Measurements from ENCODE around the gene LDAF1.
"Not testable (repeated sequence)": the region's sequence is repeated elsewhere in the genome, so short reads cannot be mapped to it uniquely, and the experiment has no call there.

LDAF1 gene

DNA sequence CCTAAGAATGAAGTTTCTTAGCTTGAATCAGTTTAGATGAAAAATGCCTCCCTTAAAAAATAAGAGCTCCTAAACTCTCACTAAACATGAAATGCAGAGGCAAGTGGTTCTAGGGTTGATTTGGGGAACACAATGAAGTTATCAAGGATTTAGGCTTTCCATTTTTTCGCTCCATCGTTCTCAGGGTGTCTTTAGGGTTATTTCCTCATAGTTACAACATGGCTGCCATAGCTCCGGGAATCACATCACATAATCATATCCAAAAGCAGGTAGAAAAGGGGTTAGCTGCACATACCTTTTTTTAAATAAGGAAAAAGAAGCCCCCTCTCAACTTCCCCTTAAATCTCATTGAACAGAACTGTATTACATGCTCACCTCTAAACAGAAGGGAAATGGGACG, 31.5 kb downstream of the LDAF1 start:
- DNase-seq (ENCODE audit: low read depth), result no peak
- H3K4me3 ChIP-seq (ENCODE audit: low read depth, low read length), result no peak overlapping the region

DNA sequence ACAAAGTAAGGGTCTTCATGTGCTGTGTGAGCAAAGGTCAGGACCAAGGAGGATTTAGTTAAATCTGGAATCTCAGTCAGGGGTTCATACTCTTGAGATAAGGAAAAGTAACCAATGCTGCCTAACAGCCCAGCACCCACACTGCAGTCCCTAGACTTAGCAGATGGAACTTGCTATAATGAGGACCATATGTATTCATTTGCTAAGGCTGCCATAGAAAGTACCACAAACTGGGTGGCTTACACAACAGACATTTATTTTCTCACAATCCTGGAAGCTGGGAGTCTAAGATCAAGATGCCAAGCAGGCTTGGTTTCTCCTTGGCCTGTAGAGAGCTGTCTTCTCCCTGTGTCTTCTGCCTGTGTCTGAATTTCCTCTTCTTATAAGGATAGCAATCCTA, 32.1 kb downstream of the LDAF1 start:
- DNase-seq (ENCODE audit: low read depth), result no peak
- no peak overlapping the region for H3K4me3 ChIP-seq (ENCODE audit: low read depth, low read length)

DNA sequence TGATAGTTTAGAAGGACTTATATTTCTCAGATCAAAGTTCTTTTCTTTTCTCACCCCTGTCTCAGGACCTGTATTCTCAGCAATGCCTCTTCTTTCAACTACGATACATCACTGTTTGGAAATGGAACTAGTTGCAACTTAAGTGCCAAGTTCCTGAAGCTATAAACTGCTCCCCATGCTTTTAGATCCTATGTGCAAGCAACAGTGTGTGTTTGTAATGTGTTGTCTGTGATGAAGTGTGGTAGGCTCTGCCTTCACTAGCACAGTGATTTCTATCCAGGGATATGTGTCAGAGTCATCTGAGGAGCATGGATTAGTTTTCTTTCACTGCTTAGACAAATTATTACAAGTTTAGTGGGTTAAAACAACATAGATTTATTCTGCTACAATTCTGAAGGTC, 34.5 kb downstream of the LDAF1 start:
- no peak for DNase-seq (ENCODE audit: low read depth)
- no peak overlapping the region for H3K4me3 ChIP-seq (ENCODE audit: low read depth, low read length)

DNA sequence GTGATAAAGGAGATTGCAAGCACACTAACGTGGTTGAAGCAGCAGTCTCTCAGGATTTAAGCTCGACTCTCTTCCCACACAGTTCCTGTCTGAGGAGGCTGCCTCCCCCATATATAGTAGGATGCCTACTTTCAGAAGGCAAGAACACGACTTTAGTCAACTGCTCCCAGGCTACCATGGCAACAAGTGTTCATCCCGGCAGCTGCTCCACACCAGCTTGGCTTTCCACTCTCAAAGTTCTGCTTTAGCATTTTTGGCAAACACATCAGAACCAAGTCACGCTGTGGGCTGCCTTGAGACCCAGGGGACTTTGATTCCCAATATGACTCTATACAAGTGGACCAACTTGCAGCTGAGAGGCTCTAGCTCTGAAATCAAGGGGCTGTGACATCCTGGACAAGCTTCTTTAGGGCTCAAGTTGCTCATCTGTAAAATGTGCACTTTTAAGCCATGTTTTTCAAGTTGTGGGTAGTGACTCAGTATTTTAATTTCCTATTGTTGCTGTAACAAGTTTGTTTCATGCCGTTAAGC, 36.4 kb downstream of the LDAF1 start:
- DNase-seq (ENCODE audit: low read depth), result no peak
- no peak overlapping the region for H3K4me3 ChIP-seq (ENCODE audit: low read depth, low read length)

DNA sequence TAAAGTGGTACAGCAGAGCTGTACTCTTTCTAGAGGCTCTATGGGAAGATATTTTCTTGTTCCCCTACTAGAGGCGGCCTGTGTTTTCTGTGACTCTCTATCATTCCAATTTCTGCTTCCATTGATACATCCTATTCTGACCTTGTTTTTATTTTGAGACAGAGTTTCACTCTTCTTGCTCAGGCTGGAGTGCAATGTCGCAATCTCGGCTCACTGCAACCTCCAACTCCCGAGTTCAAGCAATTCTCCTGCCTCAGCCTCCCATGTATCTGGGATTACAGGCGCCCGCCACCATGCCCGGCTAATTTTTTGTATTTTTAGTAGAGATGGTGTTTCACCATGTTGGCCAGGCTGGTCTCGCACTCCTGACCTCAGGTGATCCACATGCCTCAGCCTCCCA, 36.9 kb downstream of the LDAF1 start:
- DNase-seq (ENCODE audit: low read depth); H3K4me3 ChIP-seq (ENCODE audit: low read depth, low read length): not testable (repeated sequence)

DNA sequence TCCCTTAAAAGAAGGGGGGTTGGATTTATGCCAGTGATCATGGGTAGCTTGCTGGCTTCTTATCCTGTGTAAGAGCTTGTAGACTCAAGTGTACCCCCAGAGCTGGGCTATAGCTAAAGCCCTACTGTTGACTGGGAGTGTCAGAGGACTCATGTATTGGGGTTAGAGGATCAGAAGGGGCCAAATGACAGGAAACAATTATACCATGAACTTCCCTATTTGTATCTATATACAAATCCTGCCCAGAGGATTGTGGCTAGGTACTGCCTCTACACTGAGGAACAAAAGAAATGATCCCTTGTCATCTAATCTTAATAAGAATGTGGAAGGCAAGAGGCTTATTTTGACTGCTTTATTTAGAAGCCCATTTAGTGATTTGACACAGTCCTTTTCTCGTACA, 38.6 kb downstream of the LDAF1 start:
- H3K4me3 ChIP-seq (ENCODE audit: low read depth, low read length), result no peak overlapping the region
- no peak for DNase-seq (ENCODE audit: low read depth)

DNA sequence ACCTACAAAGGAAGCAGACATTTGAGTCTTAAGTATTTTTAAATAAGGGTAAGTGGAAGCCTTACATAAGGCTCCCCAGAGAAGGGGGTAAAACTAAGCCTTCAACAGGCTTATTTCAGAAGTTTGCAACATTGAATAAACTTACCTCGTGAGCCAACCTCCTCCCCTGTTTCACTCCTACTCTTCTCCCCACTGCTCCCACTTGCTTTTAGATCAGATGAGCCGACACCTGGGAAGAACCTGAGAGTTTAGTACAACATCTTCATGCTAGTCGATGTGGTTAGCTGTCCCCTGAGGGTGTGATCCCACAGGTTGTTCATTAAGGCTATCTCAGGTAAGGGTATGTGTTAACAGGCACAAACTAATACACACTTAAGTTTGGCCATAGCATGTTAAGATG, 39.1 kb downstream of the LDAF1 start:
- DNase-seq (ENCODE audit: low read depth), result no peak
- H3K4me3 ChIP-seq (ENCODE audit: low read depth, low read length), result no peak overlapping the region

DNA sequence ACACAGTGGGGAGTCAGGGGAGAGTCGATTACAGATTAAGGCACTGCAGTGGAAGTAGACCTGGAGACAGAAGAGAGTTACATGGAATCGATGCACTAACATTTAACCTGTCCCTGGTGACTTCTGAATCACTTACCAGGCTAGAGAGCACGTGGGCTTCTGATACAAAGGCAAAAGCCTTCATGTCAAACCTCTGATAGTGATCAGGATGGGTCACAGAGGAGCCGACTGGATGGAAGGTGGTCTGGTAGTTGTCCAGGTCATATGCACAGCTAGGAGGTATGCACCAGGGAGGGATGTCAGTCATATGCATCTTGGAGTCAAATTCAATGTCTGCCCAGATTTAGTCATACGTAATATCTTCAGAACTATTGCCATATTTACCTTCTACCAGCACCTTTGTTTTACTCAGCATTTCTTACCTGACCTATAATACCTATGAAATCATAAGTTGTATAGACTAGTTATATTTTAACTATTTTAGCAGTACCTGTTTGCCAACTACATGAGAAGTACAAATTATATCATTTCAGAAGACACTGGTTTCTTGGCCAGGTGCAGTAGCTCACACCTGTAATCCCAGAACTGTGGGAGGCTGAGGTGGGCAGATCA, 41.2 kb downstream of the LDAF1 start:
- no peak overlapping the region for H3K4me3 ChIP-seq (ENCODE audit: low read depth, low read length)
- no peak for DNase-seq (ENCODE audit: low read depth)

DNA sequence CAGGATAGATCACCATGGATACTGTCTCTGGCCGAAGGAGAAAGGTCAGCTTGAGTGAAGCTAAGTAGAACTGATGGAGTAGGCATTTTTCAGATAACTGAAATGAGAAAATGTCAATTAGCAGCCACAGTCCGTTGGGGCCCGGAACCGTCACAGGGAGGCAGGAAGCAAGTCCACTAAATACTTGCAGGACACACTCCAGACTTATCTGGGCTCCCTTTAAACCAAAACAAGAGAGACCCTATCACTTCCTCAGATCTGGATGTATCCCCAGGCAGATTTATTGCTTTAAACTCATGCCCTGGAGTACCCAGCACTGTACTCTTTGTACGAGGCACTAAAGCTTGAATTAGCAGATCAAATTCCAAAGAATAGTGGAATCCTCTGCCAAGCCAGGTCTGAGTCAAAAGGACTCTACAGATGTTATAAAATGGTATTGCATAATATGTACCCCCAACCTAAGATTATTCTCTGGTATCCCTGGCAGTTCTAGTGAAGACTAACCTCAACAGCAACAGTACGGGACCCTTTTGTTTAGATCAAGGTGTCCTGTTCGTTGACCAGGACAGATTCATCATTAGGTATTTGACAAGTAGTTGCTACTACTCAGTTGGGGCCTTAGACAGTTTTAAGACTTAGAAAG, 44.8 kb downstream of the LDAF1 start:
- DNase-seq (ENCODE audit: low read depth), result no peak

DNA sequence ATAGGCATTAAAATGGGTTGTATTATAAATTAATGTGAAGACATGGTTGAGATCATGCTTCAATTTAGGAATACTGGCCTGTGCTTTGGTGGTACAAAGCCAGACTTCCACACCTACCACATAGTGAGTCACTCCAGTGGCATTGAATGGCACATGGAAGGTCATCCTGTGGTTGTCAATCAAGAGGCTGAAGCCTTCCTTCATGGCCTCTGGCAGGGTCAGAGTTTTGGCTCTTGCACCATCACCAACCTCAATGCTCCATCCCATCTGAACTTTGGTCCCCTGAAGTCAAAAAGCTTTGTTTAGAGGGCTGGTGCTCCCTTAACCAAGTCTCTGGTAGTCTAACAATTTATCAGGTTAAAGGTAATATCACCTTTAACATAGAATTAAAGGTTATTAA, 46.8 kb downstream of the LDAF1 start:
- DNase-seq (ENCODE audit: low read depth), result no peak
- no peak overlapping the region for H3K4me3 ChIP-seq (ENCODE audit: low read depth, low read length)

More for the DNA sequence above, 44.8 kb downstream of the LDAF1 start:
- no peak overlapping the region for H3K4me3 ChIP-seq (ENCODE audit: low read depth, low read length)

DNA sequence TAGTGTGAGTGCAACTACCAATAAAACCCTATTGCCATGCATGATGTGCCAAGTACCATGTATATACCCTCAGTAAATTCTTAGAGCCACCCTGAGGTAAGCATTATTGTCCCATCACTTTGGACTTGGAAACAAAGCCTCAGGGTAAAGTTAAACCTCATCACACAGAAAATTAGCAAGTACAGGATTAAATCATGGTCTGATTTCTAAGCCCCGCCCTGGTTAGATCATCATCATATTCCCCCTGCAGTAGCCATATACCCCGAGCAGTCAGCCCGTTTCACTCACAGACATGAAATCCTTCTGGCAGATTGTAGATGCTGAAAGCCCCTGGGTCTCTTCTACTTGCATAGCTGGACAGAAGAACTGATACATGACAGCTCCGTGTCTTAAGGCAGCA, 48.1 kb downstream of the LDAF1 start:
- H3K4me3 ChIP-seq (ENCODE audit: low read depth, low read length), result no peak overlapping the region
- DNase-seq (ENCODE audit: low read depth), result no peak

DNA sequence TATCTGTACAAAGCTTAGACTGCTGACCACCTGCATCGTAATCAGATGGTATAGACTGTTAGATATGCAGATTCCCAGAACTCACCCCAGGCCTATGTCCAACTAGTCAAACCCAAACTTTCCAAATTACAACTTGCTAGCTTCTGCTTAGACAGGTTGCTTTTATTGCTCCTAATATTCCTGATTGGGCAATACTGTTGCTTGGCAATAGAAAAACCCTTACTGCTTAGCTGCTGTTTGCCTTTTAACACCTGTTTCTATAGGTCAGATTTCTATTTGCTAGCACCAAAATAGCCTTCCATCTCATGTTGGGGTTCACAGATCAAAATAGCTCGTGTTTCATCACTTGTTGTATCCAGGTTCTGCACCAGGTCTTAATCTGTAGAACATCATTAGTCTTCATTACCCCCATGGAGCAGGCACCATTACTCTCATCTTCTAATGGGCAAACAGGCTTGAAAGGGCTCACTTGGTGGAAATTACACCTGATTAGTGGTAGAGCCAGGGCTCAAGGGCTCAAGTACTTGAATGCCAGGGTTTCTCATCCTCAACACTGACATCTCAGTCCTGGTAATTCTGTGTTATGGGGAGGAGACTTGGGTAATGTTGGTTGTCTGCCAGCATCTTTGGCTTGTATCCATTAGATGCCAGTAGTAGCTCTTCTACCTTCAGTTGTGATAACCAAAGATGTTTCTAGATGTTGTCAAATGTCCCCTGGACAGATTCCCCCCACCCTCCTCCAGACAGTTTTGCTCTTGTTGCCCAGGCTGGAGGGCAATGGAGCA, 50.2 kb downstream of the LDAF1 start:
- H3K4me3 ChIP-seq (ENCODE audit: low read depth, low read length), result no peak overlapping the region
- DNase-seq (ENCODE audit: low read depth), result no peak

DNA sequence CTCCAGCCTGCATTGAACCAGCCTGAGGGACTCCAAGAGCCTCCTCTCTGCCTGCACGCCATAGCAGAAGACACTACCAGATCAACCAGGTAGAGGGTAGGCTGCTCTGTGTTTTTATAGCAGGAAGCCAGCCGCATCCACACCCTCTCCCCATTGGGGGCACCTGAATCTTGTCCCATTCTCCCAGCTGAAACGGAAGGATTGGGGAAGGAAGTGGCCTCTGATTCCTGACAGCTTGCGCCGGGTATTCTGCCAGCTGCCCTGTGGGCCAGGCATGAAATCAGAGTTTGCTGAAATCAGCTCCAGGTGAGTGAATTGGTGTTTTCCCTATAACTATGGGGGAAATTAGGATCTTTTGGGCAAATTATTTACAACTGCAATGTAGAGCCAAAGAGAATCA, 53.0 kb downstream of the LDAF1 start, which contains the start of gene ZP2:
ZP2 (minus strand) TSS at position 89 of the 400 bp plus-strand sequence; CDS start at position 62, 27 bp downstream.
- no peak within 1 kb of the TSS for H3K4me3 ChIP-seq (ENCODE audit: low read depth, low read length)
- DNase-seq (ENCODE audit: low read depth), result no peak

DNA sequence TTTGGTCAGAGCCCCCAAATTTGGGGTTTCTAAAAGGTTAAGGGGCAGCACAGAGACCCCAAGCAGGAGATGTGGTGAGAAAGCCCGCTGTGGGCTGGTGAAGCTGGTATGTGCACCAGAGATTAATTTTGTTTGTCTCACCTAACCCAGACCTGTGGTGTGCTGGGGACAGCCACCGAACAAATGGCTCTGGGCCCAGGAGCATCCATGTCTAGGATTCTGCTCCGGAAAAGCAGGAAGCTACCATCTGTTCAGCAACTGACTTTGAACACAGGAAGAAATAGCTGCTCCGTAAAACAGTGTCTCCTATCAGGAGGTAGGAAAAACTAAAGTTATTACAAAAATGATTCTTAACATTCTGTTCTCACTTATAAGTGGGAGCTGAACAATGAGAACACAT, 55.6 kb downstream of the LDAF1 start:
- H3K4me3 ChIP-seq (ENCODE audit: low read depth, low read length), result no peak overlapping the region
- DNase-seq (ENCODE audit: low read depth), result no peak

DNA sequence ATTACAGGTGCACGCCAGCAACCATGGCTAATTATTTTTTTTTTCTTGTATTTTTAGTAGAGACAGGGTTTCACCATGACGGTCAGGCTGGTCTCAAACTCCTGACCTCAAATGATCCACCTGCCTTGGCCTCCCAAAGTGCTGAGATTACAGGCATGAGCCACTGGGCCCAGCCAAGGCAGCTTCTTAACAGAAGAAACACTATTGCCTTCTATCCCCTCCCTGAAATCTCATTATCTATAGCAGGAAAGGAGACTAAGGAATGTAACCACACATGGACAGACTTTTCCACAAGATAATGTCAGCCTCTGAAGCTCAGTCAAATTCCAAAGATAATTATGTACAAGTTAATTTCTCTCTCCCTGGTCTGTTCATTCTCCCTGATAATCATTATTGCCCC, 58.6 kb downstream of the LDAF1 start:
- no peak for DNase-seq (ENCODE audit: low read depth)
- no peak overlapping the region for H3K4me3 ChIP-seq (ENCODE audit: low read depth, low read length)

DNA sequence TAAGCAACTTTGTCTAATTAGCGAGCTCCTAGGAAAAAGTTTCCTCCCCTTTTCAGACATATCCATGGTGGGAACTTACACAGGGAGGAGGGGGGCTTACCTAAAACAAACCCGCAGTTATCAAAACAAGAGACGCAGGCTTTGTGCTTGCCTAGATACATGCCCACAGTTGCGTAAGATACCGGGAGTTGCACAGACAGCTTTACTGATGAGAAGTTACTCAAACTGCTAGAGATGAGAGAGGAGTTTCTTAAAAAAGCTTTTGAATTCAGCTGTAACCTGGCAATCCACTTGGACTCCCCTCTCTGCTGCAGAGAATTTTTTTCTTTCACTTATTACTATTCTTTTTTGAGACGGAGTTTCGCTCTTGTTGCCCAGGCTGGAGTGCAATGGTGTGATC, 59.7 kb downstream of the LDAF1 start:
- DNase-seq (ENCODE audit: low read depth), result no peak
- no peak overlapping the region for H3K4me3 ChIP-seq (ENCODE audit: low read depth, low read length)

DNA sequence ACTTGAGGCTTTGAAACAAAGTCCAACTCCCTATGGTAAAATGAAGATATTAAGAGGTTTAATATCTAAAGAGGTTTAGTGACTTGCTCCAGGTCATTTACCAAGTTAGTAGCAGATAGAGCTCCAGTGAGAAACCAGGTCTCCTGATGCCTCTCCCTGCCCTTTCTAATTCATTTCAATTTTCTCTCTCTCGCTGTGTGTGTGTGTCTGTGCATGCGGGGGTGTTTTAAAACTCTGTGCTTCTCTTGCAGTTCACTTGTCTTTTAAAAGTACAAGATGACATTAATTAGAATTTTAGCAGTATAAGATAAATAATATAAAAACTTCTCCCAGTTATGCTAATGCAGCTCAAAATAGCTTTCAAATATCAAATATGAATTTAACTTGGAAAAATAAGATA, 61.1 kb downstream of the LDAF1 start:
- no peak for DNase-seq (ENCODE audit: low read depth)
- no peak overlapping the region for H3K4me3 ChIP-seq (ENCODE audit: low read depth, low read length)

DNA sequence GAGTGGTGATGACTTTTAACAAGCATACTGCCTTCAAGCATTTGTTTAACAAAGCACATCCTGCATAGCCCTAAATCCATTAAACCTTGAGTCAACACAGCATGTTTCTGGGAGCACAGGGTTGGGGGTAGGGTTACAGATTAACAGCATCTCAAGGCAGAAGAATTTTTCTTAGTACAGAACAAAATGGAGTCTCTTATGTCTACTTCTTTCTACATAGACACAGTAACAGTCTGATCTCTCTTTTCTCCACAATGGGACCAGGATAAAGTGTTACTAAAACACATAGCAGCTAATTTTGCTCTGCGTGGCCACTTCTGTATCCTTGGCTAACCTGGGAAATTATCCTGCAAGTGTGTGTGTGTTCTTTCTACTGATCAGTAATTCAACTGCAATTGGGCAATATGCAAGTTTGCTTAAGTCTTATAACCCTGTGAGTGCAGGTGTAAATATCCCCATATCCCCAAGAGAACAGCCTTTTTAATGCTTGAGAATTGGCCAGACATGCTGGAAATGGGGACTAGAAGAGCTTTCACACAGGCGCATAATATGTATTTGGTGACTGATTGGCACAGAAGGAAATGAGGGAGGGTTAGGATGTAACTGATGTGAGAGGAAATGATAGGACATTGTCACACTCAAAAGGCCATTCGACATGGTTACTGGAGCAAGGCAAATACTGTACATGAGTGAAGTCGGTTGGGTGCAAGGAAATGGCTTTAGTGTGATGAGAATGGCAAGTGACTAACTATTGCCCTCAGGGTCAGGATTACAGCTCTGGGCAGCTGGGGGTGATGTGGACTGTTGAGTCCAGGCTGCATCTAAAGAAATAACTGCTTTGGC, 64.2 kb downstream of the LDAF1 start:
- no peak overlapping the region for H3K4me3 ChIP-seq (ENCODE audit: low read depth, low read length)
- no peak for DNase-seq (ENCODE audit: low read depth)

DNA sequence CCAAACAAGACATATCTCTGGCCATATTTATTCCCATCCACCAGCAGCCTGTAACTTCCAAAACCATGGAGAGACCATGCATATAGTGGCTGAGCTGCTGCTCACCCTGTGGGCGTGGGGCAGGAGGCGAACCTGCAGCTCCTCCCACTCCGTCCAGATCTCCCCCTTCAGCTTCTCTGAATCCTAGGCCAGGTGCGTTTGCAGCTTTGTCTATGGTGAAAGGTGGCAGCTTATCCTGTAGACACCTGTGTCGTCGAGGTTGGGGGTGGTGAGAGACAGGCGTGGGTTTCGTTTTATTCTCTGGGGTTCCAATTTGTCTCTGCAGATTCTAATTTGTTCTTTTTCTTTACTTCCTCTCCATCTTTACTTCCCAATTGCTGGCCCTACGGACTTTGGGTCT, 65.3 kb downstream of the LDAF1 start:
- no peak overlapping the region for H3K4me3 ChIP-seq (ENCODE audit: low read depth, low read length)
- no peak for DNase-seq (ENCODE audit: low read depth)

DNA sequence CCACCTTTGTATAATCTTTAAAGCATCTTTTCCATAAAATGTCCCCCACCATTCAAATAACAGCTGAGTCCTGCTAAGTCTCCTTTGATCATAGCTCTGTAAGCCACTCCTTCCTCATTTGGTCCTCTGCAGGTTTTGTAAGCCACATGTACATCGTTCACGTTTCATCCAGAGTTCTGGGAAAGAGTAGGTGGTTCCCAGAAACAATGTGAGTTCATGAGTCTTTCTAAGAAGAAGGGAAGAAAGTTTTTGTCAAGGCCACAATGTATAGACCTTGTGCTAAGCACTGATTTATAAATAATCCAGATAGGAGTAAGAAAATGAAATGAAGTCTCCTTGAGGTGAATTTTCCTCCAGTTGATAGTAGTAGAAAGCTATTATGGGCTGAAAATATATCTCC, 66.3 kb downstream of the LDAF1 start:
- DNase-seq (ENCODE audit: low read depth), result no peak
- H3K4me3 ChIP-seq (ENCODE audit: low read depth, low read length), result no peak overlapping the region

All from skeletal muscle cell (primary cell).